ENCODE data around the gene VMP1.
A peak's percentile ranks its signal among the peaks of the same experiment; 100 is the strongest.

Gene VMP1

DNA sequence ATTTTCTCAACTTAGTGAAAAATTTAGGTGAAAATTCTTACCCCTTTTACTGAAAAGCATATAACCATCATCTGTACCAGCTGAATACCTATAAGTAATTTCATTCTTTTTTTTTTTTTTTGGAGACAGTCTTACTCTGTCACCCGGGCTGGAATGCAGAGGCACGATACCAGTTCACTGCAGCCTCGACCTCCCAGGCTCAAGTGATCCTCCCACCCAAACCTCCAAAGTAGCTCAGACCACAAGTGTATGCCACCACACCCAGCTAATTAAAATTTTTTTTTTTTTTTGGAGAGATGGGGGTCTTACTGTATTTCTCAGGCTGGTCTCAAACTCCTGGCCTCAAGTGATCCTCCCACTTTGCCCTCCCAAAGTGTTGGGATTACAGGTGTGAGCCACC, 151.5 kb downstream of the VMP1 start (continued):
- TF ChIP-seq PRDM4 (tag by site-specific recombination; IDR thresholded peaks at IDR 0.05) (no peak), ZSCAN5A (tag by site-specific recombination; IDR thresholded peaks at IDR 0.05) (no peak), ZEB2 (tag by site-specific recombination; IDR thresholded peaks at IDR 0.05) (no peak), KLF16 (tag by site-specific recombination; IDR thresholded peaks at IDR 0.05) (no peak), ZNF248 (tag by site-specific recombination; IDR thresholded peaks at IDR 0.05) (no peak), ZBTB11 (tag by site-specific recombination; conservative IDR thresholded peaks at IDR 0.05; ENCODE audit: low read depth) (no peak), ZNF214 (tag by site-specific recombination; IDR thresholded peaks at IDR 0.05; ENCODE audit: borderline replicate concordance) (no peak), ZNF621 (tag by site-specific recombination; IDR thresholded peaks at IDR 0.05) (no peak)
- TF ChIP-seq, protein P1, sequence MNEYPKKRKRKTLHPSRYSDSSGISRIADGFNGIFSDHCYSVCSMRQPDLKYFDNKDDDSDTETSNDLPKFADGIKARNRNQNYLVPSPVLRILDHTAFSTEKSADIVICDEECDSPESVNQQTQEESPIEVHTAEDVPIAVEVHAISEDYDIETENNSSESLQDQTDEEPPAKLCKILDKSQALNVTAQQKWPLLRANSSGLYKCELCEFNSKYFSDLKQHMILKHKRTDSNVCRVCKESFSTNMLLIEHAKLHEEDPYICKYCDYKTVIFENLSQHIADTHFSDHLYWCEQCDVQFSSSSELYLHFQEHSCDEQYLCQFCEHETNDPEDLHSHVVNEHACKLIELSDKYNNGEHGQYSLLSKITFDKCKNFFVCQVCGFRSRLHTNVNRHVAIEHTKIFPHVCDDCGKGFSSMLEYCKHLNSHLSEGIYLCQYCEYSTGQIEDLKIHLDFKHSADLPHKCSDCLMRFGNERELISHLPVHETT (tag by site-specific recombination; IDR thresholded peaks at IDR 0.05): no peak

DNA sequence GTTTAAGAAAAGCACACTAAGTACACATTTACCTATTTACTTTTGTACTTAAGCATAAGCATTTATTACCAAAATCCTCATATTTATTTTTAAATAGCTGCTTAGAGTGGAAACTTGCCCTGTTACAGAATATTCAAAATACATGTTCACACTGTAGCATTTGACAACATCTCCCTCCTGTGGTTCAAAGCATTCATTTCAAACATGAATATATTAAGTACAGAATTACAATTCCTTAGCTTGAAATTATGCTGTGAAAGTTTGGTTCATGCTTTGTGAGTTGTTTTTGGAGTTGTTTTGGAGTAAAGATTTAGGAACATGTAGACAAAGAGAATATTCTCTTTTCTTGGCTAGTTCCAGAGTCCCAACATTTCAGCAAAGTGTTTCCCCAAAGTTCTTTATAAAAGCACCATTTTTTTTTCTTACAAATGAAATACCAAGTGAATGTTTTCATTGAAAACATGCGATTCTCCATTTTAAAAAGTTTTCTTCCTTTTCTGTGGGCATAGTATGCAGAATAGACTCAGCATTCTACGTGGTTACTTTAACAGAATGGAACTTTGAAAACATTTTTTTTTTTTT, 152.1 kb downstream of the VMP1 start:
- 0 out of 2 replicates have a peak, but pooled peaks have one; percentile 67 for TF ChIP-seq ZNF2 (tag by site-specific recombination; IDR thresholded peaks at IDR 0.05)
- no peak for TF ChIP-seq ZNF202 (tag by site-specific recombination; IDR thresholded peaks at IDR 0.05; ENCODE audit: borderline replicate concordance)
- TF ChIP-seq ZBTB20 (tag by site-specific recombination; IDR thresholded peaks at IDR 0.05): no peak
- peak; percentile 79 for TF ChIP-seq ZNF654 (tag by site-specific recombination; IDR thresholded peaks at IDR 0.05; ENCODE audit: low read depth)
- TF ChIP-seq EGR2 (tag by site-specific recombination; IDR thresholded peaks at IDR 0.05; ENCODE audit: low read depth): no peak
- TF ChIP-seq, protein P2, sequence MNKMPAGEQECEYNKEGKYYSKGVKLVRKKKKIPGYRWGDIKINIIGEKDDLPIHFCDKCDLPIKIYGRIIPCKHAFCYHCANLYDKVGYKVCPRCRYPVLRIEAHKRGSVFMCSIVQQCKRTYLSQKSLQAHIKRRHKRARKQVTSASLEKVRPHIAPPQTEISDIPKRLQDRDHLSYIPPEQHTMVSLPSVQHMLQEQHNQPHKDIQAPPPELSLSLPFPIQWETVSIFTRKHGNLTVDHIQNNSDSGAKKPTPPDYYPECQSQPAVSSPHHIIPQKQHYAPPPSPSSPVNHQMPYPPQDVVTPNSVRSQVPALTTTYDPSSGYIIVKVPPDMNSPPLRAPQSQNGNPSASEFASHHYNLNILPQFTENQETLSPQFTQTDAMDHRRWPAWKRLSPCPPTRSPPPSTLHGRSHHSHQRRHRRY (tag by site-specific recombination; IDR thresholded peaks at IDR 0.05): no peak
- TF ChIP-seq ZNF148 (tag by site-specific recombination; IDR thresholded peaks at IDR 0.05; ENCODE audit: borderline replicate concordance): no peak
- Histone ChIP-seq H3K27ac (ENCODE audit: extremely low read depth, low read depth, low read length) (no peak overlapping the region), H3K36me3 (ENCODE audit: control insufficient read depth in 2 of 2, insufficient read depth in 1 of 2, low read length in 2 of 2) (peaks cover 32 to 36% of the 10 kb centered on the region in 2 experiments), H3K4me3 (ENCODE audit: low read depth, low read length) (no peak overlapping the region), H3K4me1 (ENCODE audit: control insufficient read depth, insufficient read depth, low read length) (no peaks in the 10 kb centered on the region), H3K9me3 (ENCODE audit: control insufficient read depth, insufficient read depth, low read depth, low read length) (no peaks in the 10 kb centered on the region)
- ChIA-PET CTCF (interaction anchor here (0.5 to 2.9 kb wide), 20 partner anchors 10 to 804 kb away, joined by 3 to 13 read pairs (median 3); no protein-coding TSS in a partner anchor), POLR2A (interaction anchor here (0.6 to 1.5 kb wide), 6 partner anchors 9 to 106 kb away, joined by 3 to 13 read pairs (median 5); partner anchors contain the start of genes RPS6KB1 and TUBD1)
